Measurements from ENCODE around the gene SHC3. TPM values are rescaled to one million over a fixed set of nuclear protein-coding genes. Genes with fewer than 3 reads are reported as not detected.

The SHC3 gene
- polyA plus RNA-seq, 1 donor from 2014 or later, result 22.9 TPM

- Histone ChIP-seq H3K36me3 (ENCODE audit: insufficient read depth, low read length) (no peaks in the 10 kb centered on the region), H4K20me1 (ENCODE audit: insufficient read depth) (no peaks in the 10 kb centered on the region), H3K27ac (ENCODE audit: low read length) (no peak overlapping the region), H3K9me3 (ENCODE audit: low read length) (peaks cover 3% of the 10 kb centered on the region), H3K9ac (ENCODE audit: low read length) (no peak overlapping the region), H3K4me3 (ENCODE audit: low read length) (no peak overlapping the region), H3F3A (ENCODE audit: insufficient read depth, low read length, poor library complexity, severe bottlenecking) (no peaks in the 10 kb centered on the region), H3K27me3 (ENCODE audit: insufficient read depth, low read depth, low read length) (no peaks in the 10 kb centered on the region), H2AFZ (ENCODE audit: low read depth, low read length) (no peak overlapping the region), H3K79me2 (replicated peaks; ENCODE audit: insufficient read depth, low read length) (no peaks in the 10 kb centered on the region), H3K4me2 (ENCODE audit: low read length) (no peak overlapping the region), H3K9me2 (ENCODE audit: insufficient read depth, low read length) (no peaks in the 10 kb centered on the region)
- TF ChIP-seq TAF1 (IDR thresholded peaks at IDR 0.05; ENCODE audit: low read depth), result no peak
- no peak for TF ChIP-seq CTCF (IDR thresholded peaks at IDR 0.05; ENCODE audit: poor library complexity, severe bottlenecking)
- TF ChIP-seq POLR2AphosphoS5 (IDR thresholded peaks at IDR 0.05), result no peak
- no peak for TF ChIP-seq SMC3 (conservative IDR thresholded peaks at IDR 0.05; ENCODE audit: poor library complexity)
- no peak for TF ChIP-seq REST (IDR thresholded peaks at IDR 0.05; ENCODE audit: borderline replicate concordance)
- no peak for TF ChIP-seq MXI1 (conservative IDR thresholded peaks at IDR 0.05; ENCODE audit: poor library complexity, severe bottlenecking)
- TF ChIP-seq EZH2 (IDR thresholded peaks at IDR 0.05; ENCODE audit: borderline replicate concordance, insufficient read depth, low read length, poor library complexity, severe bottlenecking), result no peak
- no peak for TF ChIP-seq EP300 (conservative IDR thresholded peaks at IDR 0.05; ENCODE audit: poor library complexity, severe bottlenecking)
- no peak for TF ChIP-seq RAD21 (conservative IDR thresholded peaks at IDR 0.05)
These were observed 40.8 kb downstream of the SHC3 start for GRCh38 chr9:89137542-89138462.

- Histone ChIP-seq H3K36me3 (ENCODE audit: insufficient read depth, low read length) (no peaks in the 10 kb centered on the region), H3K9me2 (ENCODE audit: insufficient read depth, low read length) (no peaks in the 10 kb centered on the region), H3K4me2 (ENCODE audit: low read length) (no peak overlapping the region), H3K79me2 (replicated peaks; ENCODE audit: insufficient read depth, low read length) (no peaks in the 10 kb centered on the region), H3K9ac (ENCODE audit: low read length) (no peak overlapping the region), H2AFZ (ENCODE audit: low read depth, low read length) (no peak overlapping the region), H3F3A (ENCODE audit: insufficient read depth, low read length, poor library complexity, severe bottlenecking) (no peaks in the 10 kb centered on the region), H4K20me1 (ENCODE audit: insufficient read depth) (no peaks in the 10 kb centered on the region), H3K4me3 (ENCODE audit: low read length) (no peak overlapping the region), H3K9me3 (ENCODE audit: low read length) (peaks cover 3% of the 10 kb centered on the region), H3K27me3 (ENCODE audit: insufficient read depth, low read depth, low read length) (no peaks in the 10 kb centered on the region), H3K27ac (ENCODE audit: low read length) (no peak overlapping the region)
- no peak for TF ChIP-seq TAF1 (IDR thresholded peaks at IDR 0.05; ENCODE audit: low read depth)
- no peak for TF ChIP-seq REST (IDR thresholded peaks at IDR 0.05; ENCODE audit: borderline replicate concordance)
- no peak for TF ChIP-seq RAD21 (conservative IDR thresholded peaks at IDR 0.05)
- TF ChIP-seq CTCF (IDR thresholded peaks at IDR 0.05; ENCODE audit: poor library complexity, severe bottlenecking), result no peak
- TF ChIP-seq SMC3 (conservative IDR thresholded peaks at IDR 0.05; ENCODE audit: poor library complexity), result no peak
- TF ChIP-seq POLR2AphosphoS5 (IDR thresholded peaks at IDR 0.05), result no peak
- TF ChIP-seq MXI1 (conservative IDR thresholded peaks at IDR 0.05; ENCODE audit: poor library complexity, severe bottlenecking), result no peak
- TF ChIP-seq EZH2 (IDR thresholded peaks at IDR 0.05; ENCODE audit: borderline replicate concordance, insufficient read depth, low read length, poor library complexity, severe bottlenecking), result no peak
- no peak for TF ChIP-seq EP300 (conservative IDR thresholded peaks at IDR 0.05; ENCODE audit: poor library complexity, severe bottlenecking)
These were observed 42.9 kb downstream of the SHC3 start for GRCh38 chr9:89135591-89136166.

Measured in neural cell (in vitro differentiated cells).